AG10803 (cell line): Measurements from ENCODE around the gene MYO7B.

Experiments
- DNase-seq: peaks from one replicate; pipeline ENCODE4 v3.0.0; 2010; ENCODE audit warnings: low read depth
- H3K4me3 ChIP-seq: 2 replicates; pipeline ENCODE4 v1.5.1; 2011; ENCODE audit warnings: mild to moderate bottlenecking, low read length, control low read depth
- TF ChIP-seq, protein P1 (sequence below): conservative IDR thresholded peaks from 2 replicates; pipeline ENCODE4 v1.5.1; 2011; ENCODE audit warnings: mild to moderate bottlenecking, low read length, control low read depth, inconsistent platforms

The MYO7B gene

DNA sequence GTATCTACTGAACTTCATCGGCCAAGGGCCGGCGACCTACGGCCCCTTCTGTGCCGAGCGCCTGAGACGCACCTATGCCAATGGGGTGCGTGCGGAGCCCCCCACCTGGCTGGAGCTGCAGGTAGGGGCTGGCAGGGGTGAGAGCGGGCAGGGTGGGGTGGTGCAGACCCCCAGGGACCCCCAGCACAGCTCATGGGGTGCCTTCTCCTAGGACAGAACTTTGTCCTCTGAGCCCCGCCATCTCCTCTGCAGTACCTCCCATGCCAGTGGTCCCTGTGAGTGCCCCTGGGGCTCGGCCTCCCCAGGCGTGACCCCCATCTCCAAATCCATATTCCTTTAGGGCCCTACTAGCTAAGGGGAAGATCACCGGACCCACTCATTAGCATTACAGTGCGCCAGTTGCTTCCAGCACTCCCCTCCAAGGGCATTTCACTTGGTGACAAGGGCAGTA is 86.5 kb downstream of the MYO7B start:
- DNase-seq, result no peak
- TF ChIP-seq, protein P1, sequence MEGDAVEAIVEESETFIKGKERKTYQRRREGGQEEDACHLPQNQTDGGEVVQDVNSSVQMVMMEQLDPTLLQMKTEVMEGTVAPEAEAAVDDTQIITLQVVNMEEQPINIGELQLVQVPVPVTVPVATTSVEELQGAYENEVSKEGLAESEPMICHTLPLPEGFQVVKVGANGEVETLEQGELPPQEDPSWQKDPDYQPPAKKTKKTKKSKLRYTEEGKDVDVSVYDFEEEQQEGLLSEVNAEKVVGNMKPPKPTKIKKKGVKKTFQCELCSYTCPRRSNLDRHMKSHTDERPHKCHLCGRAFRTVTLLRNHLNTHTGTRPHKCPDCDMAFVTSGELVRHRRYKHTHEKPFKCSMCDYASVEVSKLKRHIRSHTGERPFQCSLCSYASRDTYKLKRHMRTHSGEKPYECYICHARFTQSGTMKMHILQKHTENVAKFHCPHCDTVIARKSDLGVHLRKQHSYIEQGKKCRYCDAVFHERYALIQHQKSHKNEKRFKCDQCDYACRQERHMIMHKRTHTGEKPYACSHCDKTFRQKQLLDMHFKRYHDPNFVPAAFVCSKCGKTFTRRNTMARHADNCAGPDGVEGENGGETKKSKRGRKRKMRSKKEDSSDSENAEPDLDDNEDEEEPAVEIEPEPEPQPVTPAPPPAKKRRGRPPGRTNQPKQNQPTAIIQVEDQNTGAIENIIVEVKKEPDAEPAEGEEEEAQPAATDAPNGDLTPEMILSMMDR, result no peak
- H3K4me3 ChIP-seq, result no peak overlapping the region

DNA sequence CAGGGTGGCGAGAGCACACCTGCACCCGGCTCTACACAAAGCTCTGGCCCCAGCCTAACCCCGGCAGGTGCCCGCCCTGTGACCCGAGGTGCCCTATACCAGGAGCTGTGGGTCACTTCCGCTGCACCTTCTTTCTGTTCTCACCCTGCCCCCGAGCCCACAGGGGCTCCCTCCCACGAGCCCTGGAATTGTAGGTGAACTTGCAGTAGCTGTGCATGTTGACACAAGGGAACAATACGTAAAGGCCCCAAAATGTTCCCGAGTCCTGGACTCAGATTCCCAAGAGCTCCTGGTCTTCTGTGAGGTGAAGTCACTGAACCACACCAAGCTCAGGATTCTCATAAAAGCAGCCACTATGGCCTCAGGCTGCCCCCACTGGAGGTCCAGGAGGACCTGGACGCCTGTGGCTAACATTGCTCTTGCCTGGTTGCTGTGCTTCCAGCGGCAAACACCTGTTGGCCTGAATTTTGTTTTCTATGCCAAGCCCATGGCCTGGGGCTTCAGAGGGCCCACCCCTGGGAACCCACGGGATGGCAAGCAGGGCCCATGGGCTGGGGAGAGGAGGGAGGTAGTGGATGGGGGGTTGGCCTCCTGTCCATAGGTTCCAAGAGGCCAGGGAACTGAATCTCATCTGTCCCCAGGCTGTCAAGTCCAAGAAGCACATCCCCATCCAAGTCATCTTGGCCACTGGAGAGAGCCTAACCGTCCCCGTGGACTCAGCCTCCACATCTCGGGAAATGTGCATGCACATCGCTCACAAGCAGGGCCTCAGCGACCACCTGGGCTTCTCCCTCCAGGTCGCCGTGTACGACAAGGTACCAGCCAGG is 87.3 kb downstream of the MYO7B start:
- no peak overlapping the region for H3K4me3 ChIP-seq
- DNase-seq, result no peak
- TF ChIP-seq, protein P1, result no peak

DNA sequence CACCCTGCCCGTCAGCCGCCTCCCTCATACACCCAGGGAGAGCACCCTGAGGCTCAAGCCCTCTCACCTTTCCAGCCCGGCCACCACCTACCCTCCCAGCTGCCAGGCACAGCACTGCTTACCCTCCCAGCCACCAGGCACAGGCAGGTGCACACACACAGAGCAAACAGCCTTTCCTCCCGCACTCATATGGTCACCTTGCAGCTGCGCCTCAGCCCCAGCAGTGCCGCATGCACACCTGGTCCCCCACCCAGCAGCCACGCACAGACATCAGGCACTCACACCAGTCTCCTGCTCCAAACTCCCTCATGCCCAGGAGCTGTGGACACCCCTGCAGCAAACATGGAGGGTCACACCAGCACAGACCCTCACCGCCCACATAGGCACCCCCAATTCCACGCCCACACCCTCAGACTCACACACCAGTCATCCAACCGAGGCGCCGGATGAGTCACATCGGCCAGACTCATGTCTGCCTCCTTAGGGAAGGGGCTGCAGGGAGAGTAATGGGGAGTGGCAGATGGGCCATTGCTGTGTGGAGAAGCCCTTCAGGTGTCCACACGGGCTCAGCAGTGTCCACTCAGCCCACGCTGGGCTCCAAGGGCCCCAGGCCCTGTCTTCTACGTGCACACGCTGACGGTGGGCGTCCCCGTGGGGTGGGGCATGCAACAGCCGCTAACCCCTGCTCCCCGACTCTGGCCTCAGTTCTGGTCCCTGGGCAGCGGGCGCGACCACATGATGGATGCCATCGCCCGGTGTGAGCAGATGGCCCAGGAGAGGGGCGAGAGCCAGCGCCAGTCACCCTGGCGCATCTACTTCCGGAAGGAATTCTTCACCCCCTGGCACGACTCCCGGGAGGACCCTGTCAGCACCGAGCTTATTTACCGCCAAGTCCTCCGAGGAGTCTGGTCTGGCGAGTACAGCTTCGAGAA is 88.2 kb downstream of the MYO7B start:
- no peak overlapping the region for H3K4me3 ChIP-seq
- no peak for DNase-seq
- TF ChIP-seq, protein P1, result no peak

DNA sequence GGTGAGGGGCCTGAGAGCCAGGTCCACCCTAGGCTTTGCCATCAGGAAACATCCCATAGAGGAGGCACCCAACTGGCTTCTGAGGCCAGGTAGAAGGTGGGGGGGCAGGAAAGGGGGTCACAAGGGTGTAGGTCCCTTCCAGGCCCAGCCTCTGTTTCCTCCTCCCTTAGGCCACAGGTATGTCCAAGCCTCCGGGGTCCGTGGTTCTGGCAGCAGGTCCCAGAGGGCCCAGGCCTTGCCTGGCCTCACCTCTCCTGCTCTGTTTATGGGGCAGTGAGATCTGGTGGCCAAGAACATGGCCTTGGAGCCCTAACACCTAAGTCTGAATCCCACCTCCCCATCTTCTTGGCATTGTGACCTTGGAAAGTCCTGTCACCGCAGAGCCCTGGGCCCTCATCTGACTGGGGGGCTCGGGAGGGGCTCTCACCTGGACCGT is 88.9 kb downstream of the MYO7B start:
- TF ChIP-seq, protein P1, result no peak
- DNase-seq, result no peak
- H3K4me3 ChIP-seq, result no peak overlapping the region

DNA sequence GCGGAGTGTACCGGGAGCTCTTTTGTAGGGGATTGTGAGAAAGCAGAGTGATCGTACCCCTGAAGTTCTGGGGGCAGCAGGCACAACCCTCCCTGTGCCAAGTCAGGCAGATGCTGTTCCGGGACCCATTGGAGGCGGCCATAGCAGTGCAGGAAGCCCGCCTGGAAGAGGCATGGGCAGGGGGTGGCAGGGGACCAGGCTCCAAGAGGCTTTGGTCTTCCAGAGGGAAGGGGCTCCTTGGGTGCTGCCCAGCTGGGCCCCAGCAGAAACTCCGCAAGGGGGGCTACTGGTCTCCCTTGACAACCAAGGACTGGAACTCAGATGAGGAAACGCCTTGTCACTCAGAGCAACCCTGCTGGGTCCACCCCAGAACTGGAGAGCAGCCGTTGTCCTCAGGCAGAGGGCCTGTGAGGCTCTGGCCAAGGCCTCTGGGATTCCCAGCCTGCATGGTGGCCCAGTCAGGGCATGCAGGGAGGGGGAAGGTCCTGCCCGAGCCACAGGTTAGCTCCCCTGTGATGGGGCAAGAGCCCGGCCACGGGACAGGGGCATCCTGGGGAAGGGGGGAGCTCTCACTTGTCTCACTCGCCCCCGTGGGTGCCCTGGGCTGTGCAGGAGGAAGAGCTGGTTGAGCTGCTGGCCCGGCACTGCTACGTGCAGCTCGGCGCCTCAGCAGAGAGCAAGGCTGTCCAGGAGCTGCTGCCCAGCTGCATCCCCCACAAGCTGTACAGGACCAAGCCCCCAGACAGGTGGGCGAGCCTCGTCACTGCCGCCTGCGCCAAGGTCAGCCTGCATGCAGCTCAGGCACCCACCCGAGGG is 89.5 kb downstream of the MYO7B start:
- no peak overlapping the region for H3K4me3 ChIP-seq
- DNase-seq, result no peak
- TF ChIP-seq, protein P1, result no peak

DNA sequence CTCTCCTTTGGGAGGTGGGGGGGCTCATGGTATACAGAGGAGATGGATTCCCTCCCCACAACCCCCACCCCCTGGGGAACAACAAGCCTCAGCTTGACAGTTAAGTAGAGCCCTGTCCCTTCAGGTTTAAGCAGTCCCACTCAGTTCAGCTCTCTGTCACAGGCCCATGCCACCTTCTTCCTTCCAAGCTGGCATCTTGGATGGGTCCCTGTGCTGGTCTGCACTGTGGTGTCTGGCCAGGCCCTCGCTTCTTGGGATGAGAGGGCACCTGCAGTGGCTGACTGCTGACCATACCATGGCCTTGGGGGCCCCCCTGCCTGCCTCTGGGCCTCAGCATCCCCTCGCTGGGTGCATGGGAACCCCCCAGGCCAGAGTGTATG is 90.1 kb downstream of the MYO7B start:
- TF ChIP-seq, protein P1, result no peak
- no peak for DNase-seq
- H3K4me3 ChIP-seq, result no peak overlapping the region
